Peyer's patch (tissue), 4 donors: Measurements from ENCODE around the gene CISD3.

Experiments used
- CTCF ChIP-seq, 6 experiments: fragments of 450-650 bp in 4 of 6; fragments of 200-600 bp in 2 of 6; sonication (generic) in 1 of 6; IDR thresholded peaks; one replicate each; pipeline ENCODE4 v1.5.1; 2017 to 2019; ENCODE audit warnings: antibody characterized with exemption in 6 of 6, mild to moderate bottlenecking in 3 of 6, moderate library complexity in 1 of 6
- POLR2A ChIP-seq, 2 donors: fragments of 450-650 bp; IDR thresholded peaks; one replicate each; pipeline ENCODE4 v1.5.1; 2017; ENCODE audit warnings: antibody characterized with exemption in 2 of 2, mild to moderate bottlenecking in 2 of 2, moderate library complexity in 2 of 2

DNA sequence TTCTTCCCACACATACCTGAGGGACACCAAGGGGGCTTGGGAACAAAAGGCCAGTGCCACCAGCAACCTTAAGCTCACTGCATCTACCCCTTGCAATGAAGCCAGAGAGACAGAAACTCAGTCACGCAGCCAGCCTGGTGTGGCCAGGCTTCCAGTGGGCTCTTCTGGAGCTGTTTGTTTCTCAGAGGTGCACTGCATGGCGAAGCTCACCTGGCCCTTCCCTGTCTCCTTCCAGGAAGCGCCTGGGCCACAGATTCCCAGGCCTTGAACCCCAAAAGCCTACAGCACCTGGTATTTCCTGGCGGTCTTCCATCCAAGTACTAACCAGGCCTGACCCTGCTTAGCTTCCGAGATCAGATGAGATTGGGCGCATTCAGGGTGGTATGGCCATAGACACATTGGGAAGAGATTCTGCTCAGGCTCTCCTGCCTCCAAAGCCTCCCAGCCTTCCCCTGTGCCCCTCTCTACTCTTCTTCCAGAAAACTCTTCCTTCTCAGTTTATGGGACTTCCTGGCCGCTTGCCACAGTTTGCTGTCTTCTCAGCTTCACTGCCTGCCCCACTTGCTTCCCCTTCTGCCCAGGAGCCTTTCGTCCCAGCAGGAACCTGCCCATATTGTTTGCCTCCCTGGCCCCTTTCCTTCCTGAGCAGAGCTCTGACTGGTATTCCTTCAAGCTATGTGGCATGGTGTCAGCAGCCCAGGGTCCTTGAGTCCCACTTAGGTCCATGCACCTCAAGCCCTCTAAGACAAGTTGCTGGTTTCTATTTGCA, 1.6 kb downstream of the CISD3 start:
- TF ChIP-seq CTCF (IDR thresholded peaks at IDR 0.05) (no peak), POLR2A (IDR thresholded peaks at IDR 0.05) (no peak)
